Fibroblast of pulmonary artery (primary cell): ENCODE data around the gene CCDC88C.

Experiments
- DNase-seq: peaks from one replicate; pipeline ENCODE4 v3.0.0-alpha.2; 2010; ENCODE audit warnings: low read depth
- H3K4me3 ChIP-seq: replicated peaks from 2 replicates; pipeline ENCODE4 v1.5.1; 2011; ENCODE audit warnings: low read depth, mild to moderate bottlenecking, control low read depth, low read length, moderate library complexity
- CTCF ChIP-seq: IDR thresholded peaks from 2 replicates; pipeline ENCODE4 v1.5.1; 2011; ENCODE audit warnings: mild to moderate bottlenecking, control low read depth, low read length, inconsistent platforms; ENCODE audit errors: missing control alignments

The CCDC88C gene

GRCh38 chr14:91232052-91232451 is 185.6 kb downstream of the CCDC88C start:
- TF ChIP-seq CTCF, result no peak

GRCh38 chr14:91231446-91231845 is 186.2 kb downstream of the CCDC88C start:
- no peak for TF ChIP-seq CTCF
- no peak overlapping the region for H3K4me3 ChIP-seq
- no peak for DNase-seq

More at GRCh38 chr14:91232052-91232451, 185.6 kb downstream of the CCDC88C start:
- no peak for DNase-seq
- H3K4me3 ChIP-seq, result no peak overlapping the region

- no peak overlapping the region for H3K4me3 ChIP-seq
- TF ChIP-seq CTCF, result no peak
- no peak for DNase-seq
Measured at GRCh38 chr14:91230397-91231035, 187.1 kb downstream of the CCDC88C start.

GRCh38 chr14:91229743-91230200 is 187.8 kb downstream of the CCDC88C start:
- DNase-seq, result peak; percentile 14
- H3K4me3 ChIP-seq, result no peak overlapping the region
- TF ChIP-seq CTCF, result no peak

- no peak for DNase-seq
- TF ChIP-seq CTCF, result no peak
- H3K4me3 ChIP-seq, result no peak overlapping the region
Measured at GRCh38 chr14:91229005-91229382, 188.6 kb downstream of the CCDC88C start.

- no peak overlapping the region for H3K4me3 ChIP-seq
- DNase-seq, result peak; percentile 39
- no peak for TF ChIP-seq CTCF
Measured at GRCh38 chr14:91228112-91229004, 189.3 kb downstream of the CCDC88C start.
